H1 (cell line): ENCODE results near the gene C5. TPM values are rescaled to one million over a fixed set of nuclear protein-coding genes. Genes with fewer than 3 reads are reported as not detected.

Experiments used
- CBX5 ChIP-seq: fragments of 300-800, 300-1000 bp; sonication (generic); IDR thresholded peaks from 2 replicates; pipeline ENCODE4 v1.7.1; 2016; ENCODE audit warnings: antibody characterized with exemption, low read length, low read depth
- CBX8 ChIP-seq: fragments of 300-800, 300-1000 bp; sonication (generic); IDR thresholded peaks from 2 replicates; pipeline ENCODE4 v1.7.1; 2016; ENCODE audit warnings: low read depth, low read length, borderline replicate concordance
- CHD1 ChIP-seq: IDR thresholded peaks from 2 replicates; pipeline ENCODE4 v1.6.1; 2012; ENCODE audit warnings: low read depth, low read length, improper control_type of control experiment
- CTCF ChIP-seq, 3 experiments: IDR thresholded peaks; 1 replicate in 2 of 3; 2 replicates in 1 of 3; pipeline versions ENCODE4 v1.5.1 to v1.6.1; 2011; ENCODE audit warnings: low read length in 3 of 3, mild to moderate bottlenecking in 3 of 3, inconsistent platforms in 2 of 3, low read depth in 1 of 3, moderate library complexity in 1 of 3; ENCODE audit not compliant: insufficient read depth in 1 of 3; ENCODE audit errors: control extremely low read depth in 1 of 3
- E2F6 ChIP-seq: IDR thresholded peaks from 2 replicates; pipeline ENCODE4 v1.6.1; 2012; ENCODE audit warnings: inconsistent platforms
- EZH2 ChIP-seq: fragments of 200-600 bp; sonication (generic); IDR thresholded peaks from 2 replicates; pipeline ENCODE4 v1.7.1; 2012; ENCODE audit warnings: low read depth, mild to moderate bottlenecking, moderate library complexity, low read length, inconsistent platforms; ENCODE audit not compliant: severe bottlenecking
- HDAC2 ChIP-seq, 2 experiments: fragments of 300-600 bp in 1 of 2; sonication (generic) in 1 of 2; IDR thresholded peaks; 2 replicates each; pipeline ENCODE4 v1.6.1; 2011 to 2012; ENCODE audit warnings: low read depth in 2 of 2, low read length in 2 of 2, mild to moderate bottlenecking in 2 of 2, moderate library complexity in 2 of 2, borderline replicate concordance in 1 of 2, inconsistent platforms in 1 of 2
- POU5F1 ChIP-seq: IDR thresholded peaks from 2 replicates; pipeline ENCODE4 v1.6.1; 2011; ENCODE audit warnings: low read depth, mild to moderate bottlenecking, low read length, moderate library complexity
- RAD21 ChIP-seq, 2 experiments: IDR thresholded peaks in 1 of 2; conservative IDR thresholded peaks in 1 of 2; 2 replicates each; pipeline ENCODE4 v1.6.1; 2011; ENCODE audit warnings: low read depth in 2 of 2, low read length in 2 of 2, improper control_type of control experiment in 1 of 2, inconsistent platforms in 1 of 2, mild to moderate bottlenecking in 1 of 2, moderate library complexity in 1 of 2
- SP4 ChIP-seq: IDR thresholded peaks from 2 replicates; pipeline ENCODE4 v1.6.1; 2012; ENCODE audit warnings: low read length, inconsistent platforms
- SUZ12 ChIP-seq: fragments of 200-600 bp; sonication (generic); IDR thresholded peaks from 2 replicates; pipeline ENCODE4 v1.6.1; 2012; ENCODE audit warnings: mild to moderate bottlenecking, inconsistent platforms, low read length, moderate library complexity, mixed read lengths
- polyA plus RNA-seq, 7 experiments: library from polyadenylated mRNA; depleted of rRNA in 3 of 7; stranded (reverse) in 5 of 7; unstranded in 2 of 7; fragments of >200 nt in 5 of 7; fragments of 200-250 nt in 2 of 7; gene quantifications; 1 replicate in 5 of 7; 2 replicates in 1 of 7; 4 replicates in 1 of 7; pipeline versions ENCODE4 v1.2.1 to v1.2.3, GENCODE V29; 2011 to 2013; ENCODE audit warnings: missing spikeins in 2 of 7, mixed read lengths in 2 of 7
- total RNA-seq: library from RNA; stranded (reverse); fragmentation: NEBNext Ultra II Directional; extraction: Animal tissue kit (Norgen Biotek cat#: 25700); gene quantifications from 2 replicates; pipeline ENCODE4 v1.2.1, GENCODE V29; 2021

C5 gene
- total and polyA plus RNA-seq, 2 of the 8 experiments (the other 6 are each of a cell fraction or from before 2014, with no cell fraction given) = 0.24 to 0.35 TPM

DNA sequence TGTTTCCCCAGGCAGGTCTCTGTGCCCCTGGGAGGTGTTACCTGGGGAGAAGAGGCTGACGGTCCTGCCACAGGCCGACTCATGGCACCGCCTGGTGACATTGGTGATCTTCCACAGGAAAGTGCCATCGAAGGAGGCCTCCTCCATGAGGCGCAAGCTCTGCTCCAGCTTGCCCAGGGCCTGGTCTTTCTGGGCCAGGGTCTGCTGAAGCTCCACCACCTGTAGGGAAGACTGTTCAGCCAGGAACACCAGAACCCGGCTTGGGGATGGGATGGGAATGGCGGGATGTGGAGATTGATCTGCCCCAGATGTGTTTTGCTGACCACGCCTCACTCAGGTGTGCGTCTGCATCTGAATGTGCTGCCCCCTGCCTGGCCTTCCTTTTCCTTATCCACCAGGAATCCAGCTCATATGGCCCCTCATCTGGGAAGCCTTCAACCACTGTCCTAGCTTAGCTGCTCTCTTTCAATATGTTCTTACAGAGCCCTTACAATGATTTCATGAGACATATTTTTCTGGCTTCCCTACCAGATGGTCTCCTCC, 138.7 kb downstream of the C5 start (continued):
- TF ChIP-seq E2F6 = no peak
- TF ChIP-seq SP4 = no peak
- no peak for TF ChIP-seq CBX5
- TF ChIP-seq HDAC2 (IDR thresholded peaks at IDR 0.05; ENCODE audit: borderline replicate concordance in 1 of 2, low read depth in 2 of 2, low read length in 2 of 2) = no peak
- TF ChIP-seq POU5F1 = no peak
- no peak for TF ChIP-seq CBX8
- TF ChIP-seq CHD1 = no peak
- TF ChIP-seq RAD21 (IDR thresholded peaks at IDR 0.05 in 1 of 2, conservative IDR thresholded peaks at IDR 0.05 in 1 of 2; ENCODE audit: low read depth in 2 of 2, low read length in 2 of 2) = peak in 1 of 2 experiments; percentile 8; a peak in 1 of 4 replicates
- TF ChIP-seq CTCF (IDR thresholded peaks at IDR 0.05; ENCODE audit: control extremely low read depth in 1 of 3, insufficient read depth in 1 of 3, low read depth in 1 of 3, low read length in 3 of 3) = peak in 2 of 3 experiments; percentile 8 to 18; a peak in 2 of 4 replicates
- TF ChIP-seq SUZ12 = no peak
- peak; percentile 4 for TF ChIP-seq EZH2
